HepG2 (cell line): ENCODE measurements around the gene ZNF334. TPM values are rescaled to one million over a fixed set of nuclear protein-coding genes. Genes with fewer than 3 reads are reported as not detected.

Source experiments
- ATAC-seq: fragments of 200-7000 bp; cut with Tn5 transposase; 3 replicates; pipeline ENCODE4 v1.9.1; 2020; ENCODE audit warnings: mild to moderate bottlenecking, moderate library complexity
- BruUV-seq: library from RNA; stranded (reverse); fragments of 400-500 nt; replicated peaks from 2 replicates; lab custom pipeline; 2021; lab: Mats Ljungman, UMichigan
- CTCF ChIA-PET: fragments of 300-600 bp; formaldehyde crosslinking; extraction: SDS; loops from one replicate; lab custom pipeline; 2021; ENCODE audit warnings: low total read pairs, inconsistent platforms, low intra/inter-chr PET ratio; lab: Yijun Ruan, JAX
- POLR2A ChIA-PET: fragments of 350-600 bp; sonication (Branson Sonifier 250); formaldehyde crosslinking; loops from one replicate; lab custom pipeline; 2020; ENCODE audit warnings: antibody characterized with exemption, inconsistent platforms; lab: Yijun Ruan, JAX
- DNase-seq: peaks from one replicate; pipeline ENCODE4 v3.0.0-alpha.2; 2015; ENCODE audit warnings: low spot score
- FAIRE-seq: peaks from 3 replicates; lab custom pipeline; 2011; peaks lifted over from hg19 to GRCh38; lab: Jason Lieb, UNC
- H2AFZ ChIP-seq: one replicate; pipeline ENCODE4 v1.6.1; 2011; ENCODE audit warnings: low read length, inconsistent platforms
- H3K27ac ChIP-seq: fragments of 300-600 bp; 3 replicates; pipeline ENCODE4 v1.8.0; 2011; ENCODE audit warnings: mixed run types, mild to moderate bottlenecking, mixed read lengths, low read length, inconsistent platforms; ENCODE audit not compliant: insufficient read depth; ENCODE audit errors: extremely low read length
- H3K27me3 ChIP-seq, 2 experiments: fragments of 200-600 bp in 1 of 2; 2 replicates in 1 of 2; 3 replicates in 1 of 2; pipeline versions ENCODE4 v1.6.0 to v1.8.0; 2011; ENCODE audit warnings: low read length in 2 of 2, mild to moderate bottlenecking in 2 of 2, moderate library complexity in 2 of 2, inconsistent platforms in 1 of 2; ENCODE audit not compliant: insufficient read depth in 2 of 2, control insufficient read depth in 1 of 2
- H3K36me3 ChIP-seq, 2 experiments: fragments of 200-600 bp in 1 of 2; replicated peaks in 1 of 2; 2 replicates in 1 of 2; 3 replicates in 1 of 2; pipeline versions ENCODE4 v1.5.1 to v1.8.0; 2011; ENCODE audit warnings: low read length in 2 of 2, inconsistent platforms in 1 of 2; ENCODE audit not compliant: insufficient read depth in 2 of 2, control insufficient read depth in 1 of 2
- H3K4me1 ChIP-seq: 2 replicates; pipeline ENCODE4 v1.5.1; 2012; ENCODE audit warnings: low read length, inconsistent platforms; ENCODE audit not compliant: insufficient read depth
- H3K4me2 ChIP-seq: 2 replicates; pipeline ENCODE4 v1.6.0; 2011; ENCODE audit warnings: low read depth, low read length, inconsistent platforms
- H3K4me3 ChIP-seq, 3 experiments: fragments of 200-600 bp in 1 of 3; sonication (generic), shearing (Covaris generic) in 1 of 3; replicated peaks in 1 of 3; 2 replicates each; pipeline ENCODE4 v1.5.1; 2011 to 2016; ENCODE audit warnings: low read length in 3 of 3, inconsistent platforms in 2 of 3, low read depth in 2 of 3, mild to moderate bottlenecking in 2 of 3, control low read depth in 1 of 3, mixed read lengths in 1 of 3; ENCODE audit not compliant: insufficient read depth in 1 of 3
- H3K79me2 ChIP-seq: one replicate; pipeline ENCODE4 v1.6.1; 2011; ENCODE audit warnings: low read length, inconsistent platforms; ENCODE audit not compliant: insufficient read depth
- H3K9ac ChIP-seq: 2 replicates; pipeline ENCODE4 v1.6.0; 2011; ENCODE audit warnings: mild to moderate bottlenecking, low read depth, low read length, inconsistent platforms; ENCODE audit not compliant: insufficient read depth
- H3K9me3 ChIP-seq: 2 replicates; pipeline ENCODE4 v1.5.1; 2012; ENCODE audit warnings: mild to moderate bottlenecking, low read length
- H4K20me1 ChIP-seq: 2 replicates; pipeline ENCODE4 v1.6.0; 2011; ENCODE audit warnings: inconsistent platforms, mild to moderate bottlenecking, low read length, moderate library complexity; ENCODE audit not compliant: insufficient read depth
- CBFB ChIP-seq: sonication (generic); formaldehyde crosslinking; IDR thresholded peaks from 2 replicates; pipeline ENCODE4 v1.4.0; 2020; ENCODE audit warnings: missing genetic modification reagents
- FOSL2 ChIP-seq: sonication (generic); formaldehyde crosslinking; IDR thresholded peaks from 2 replicates; pipeline ENCODE4 v1.4.0; 2020; ENCODE audit warnings: missing genetic modification reagents
- FOXK1 ChIP-seq: sonication (generic); formaldehyde crosslinking; IDR thresholded peaks from 2 replicates; pipeline ENCODE4 v1.4.0; 2020; ENCODE audit warnings: low read depth, missing genetic modification reagents, borderline replicate concordance
- HDAC2 ChIP-seq: sonication (generic); formaldehyde crosslinking; IDR thresholded peaks from 2 replicates; pipeline ENCODE4 v1.4.0; 2020; ENCODE audit warnings: missing genetic modification reagents
- HDAC6 ChIP-seq: fragments of 200-600 bp; sonication (generic); IDR thresholded peaks from 2 replicates; pipeline ENCODE4 v1.7.0; 2017; ENCODE audit warnings: mild to moderate bottlenecking, antibody characterized with exemption, low read length, low read depth
- MEIS2 ChIP-seq: sonication (generic); formaldehyde crosslinking; IDR thresholded peaks from 2 replicates; pipeline ENCODE4 v1.9.0; 2021; ENCODE audit warnings: mild to moderate bottlenecking, missing genetic modification reagents
- NFKBIZ ChIP-seq: IDR thresholded peaks from 2 replicates; pipeline ENCODE4 v1.6.1; 2018; ENCODE audit warnings: missing genetic modification reagents, missing compliant biosample characterization
- RFX1 ChIP-seq: fragments of 450-650 bp; IDR thresholded peaks from 2 replicates; pipeline ENCODE4 v1.6.1; 2017
- RXRB ChIP-seq: IDR thresholded peaks from 2 replicates; pipeline ENCODE4 v1.6.1; 2016; ENCODE audit warnings: borderline replicate concordance, missing genetic modification reagents, missing compliant biosample characterization
- SMC3 ChIP-seq: IDR thresholded peaks from 2 replicates; pipeline ENCODE4 v1.6.1; 2011; ENCODE audit warnings: low read length, improper control_type of control experiment
- TEAD3 ChIP-seq: optimal IDR thresholded peaks from 2 replicates; pipeline ENCODE3; 2016; ENCODE audit warnings: borderline replicate concordance
- XBP1 ChIP-seq: sonication (generic); formaldehyde crosslinking; IDR thresholded peaks from 2 replicates; pipeline ENCODE4 v1.5.0; 2020; ENCODE audit warnings: missing genetic modification reagents
- ZNF282 ChIP-seq: fragments of 450-650 bp; IDR thresholded peaks from 2 replicates; pipeline ENCODE4 v1.6.1; 2018; ENCODE audit not compliant: partially characterized antibody
- ZSCAN12 ChIP-seq: sonication (generic); formaldehyde crosslinking; IDR thresholded peaks from 2 replicates; pipeline ENCODE4 v1.9.0; 2021; ENCODE audit warnings: mild to moderate bottlenecking, missing genetic modification reagents
- WGBS: methylation state at CpG from one replicate; pipeline ENCODE4 v1.1.6; 2017; ENCODE audit warnings: low lambda C conversion rate; 5-methylcytosine and 5-hydroxymethylcytosine counted together
- in situ Hi-C: cut with HindIII; loops from 2 replicates; pipeline ENCODE4 v1.10.0; 2017; ENCODE audit warnings: low pct_unique_long_range_greater_than_20kb; ENCODE audit not compliant: extremely low pct_ligation_motif_present
- intact Hi-C: fragments of 100-400 bp; cut with micrococcal nuclease; formaldehyde crosslinking; loops from one replicate; pipeline ENCODE4 v1.10.0; 2022; ENCODE audit not compliant: unreplicated experiment
- polyA plus RNA-seq, 8 experiments: library from polyadenylated mRNA; depleted of rRNA in 3 of 8; stranded (reverse) in 7 of 8; unstranded in 1 of 8; fragments of >200 nt; fragmentation: Illumina TruSeq in 4 of 8; extraction: Trizol in 4 of 8; gene quantifications; 2 replicates each; pipeline versions ENCODE4 v1.2.1 to v1.2.3, GENCODE V29; 2011 to 2016; ENCODE audit warnings: low read depth in 4 of 8, missing spikeins in 1 of 8, mixed read lengths in 1 of 8; ENCODE audit not compliant: insufficient read depth in 1 of 8
- total RNA-seq, 5 experiments: library from RNA; depleted of rRNA; stranded (reverse); fragments of >200 nt; fragmentation: Illumina TruSeq; extraction: Trizol; gene quantifications; 2 replicates each; pipeline ENCODE4 v1.2.3, GENCODE V29; 2016; ENCODE audit warnings: low read depth in 1 of 5
- TF ChIP-seq, protein P1 (sequence below): sonication (generic); formaldehyde crosslinking; IDR thresholded peaks from 2 replicates; pipeline ENCODE4 v1.4.0; 2020; ENCODE audit warnings: missing genetic modification reagents, mild to moderate bottlenecking, borderline replicate concordance
- TF ChIP-seq, protein P2 (sequence below): sonication (generic); formaldehyde crosslinking; IDR thresholded peaks from 2 replicates; pipeline ENCODE4 v1.4.0; 2020; ENCODE audit warnings: missing genetic modification reagents
- TF ChIP-seq, protein P3 (sequence below): sonication (generic); formaldehyde crosslinking; conservative IDR thresholded peaks from 2 replicates; pipeline ENCODE4 v1.8.1; 2023; ENCODE audit warnings: missing genetic modification reagents

The ZNF334 gene
- total and polyA plus RNA-seq, 2 of the 13 experiments (the other 11 are each of a cell fraction or from before 2014, with no cell fraction given): 4.8 to 7.8 TPM

DNA sequence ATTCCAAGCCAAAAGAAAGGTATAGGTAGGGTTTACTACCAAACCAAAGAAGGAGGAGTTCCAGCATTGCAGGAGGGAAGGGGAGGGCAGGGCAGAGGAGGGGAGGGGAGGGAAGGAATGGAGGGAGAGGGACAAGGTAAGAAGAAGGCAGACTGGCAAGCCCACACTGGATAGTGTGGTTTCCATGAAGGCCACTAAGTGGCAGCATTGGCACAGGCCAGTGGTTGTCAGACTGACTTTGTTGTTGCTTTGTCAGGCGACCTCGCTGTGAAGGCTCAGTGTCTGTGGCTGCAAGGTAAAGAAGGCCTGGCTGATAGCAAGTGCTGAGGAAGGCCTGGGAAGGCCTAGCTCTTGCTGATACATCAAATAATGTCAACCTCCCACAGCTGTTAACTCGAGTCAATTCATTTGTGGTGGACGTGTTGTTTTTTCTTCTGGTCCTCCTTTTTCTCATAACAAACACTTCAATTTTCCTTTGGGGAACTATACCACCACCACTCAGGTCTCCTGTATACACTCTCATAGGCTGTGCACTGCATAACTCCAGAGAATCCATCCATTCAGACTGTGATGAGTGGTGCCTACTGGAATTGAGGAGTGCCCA is 7.7 kb upstream of the ZNF334 start:
- Histone ChIP-seq H3K27ac (no peak overlapping the region), H3K36me3 (no peaks in the 10 kb centered on the region), H3K9ac (no peak overlapping the region), H2AFZ (no peak overlapping the region), H3K4me2 (no peak overlapping the region), H3K9me3 (no peaks in the 10 kb centered on the region), H3K79me2 (no peaks in the 10 kb centered on the region), H3K4me1 (peaks cover 27% of the 10 kb centered on the region), H4K20me1 (no peaks in the 10 kb centered on the region), H3K27me3 (no peaks in the 10 kb centered on the region; a peak in 1 of 5 replicates), H3K4me3 (no peak overlapping the region)
- intact Hi-C loops (loop anchor here (1.0 to 5.0 kb wide), 4 partner anchors 36 to 226 kb away; no protein-coding TSS in a partner anchor), in situ Hi-C loops (loop anchor here (5.0 kb wide), 1 partner anchor 161 kb away; no protein-coding TSS in a partner anchor)
- ATAC-seq (peak; percentile 96), FAIRE-seq (peak; percentile 84), DNase-seq (peak; percentile 80)
- 3% methylated on average over 4 of the region's 4 CpGs for WGBS
- ChIA-PET POLR2A (no interaction called here), CTCF (interaction anchor here (0.6 to 4.9 kb wide), 6 partner anchors 41 to 237 kb away, joined by 3 to 61 read pairs (median 6); no protein-coding TSS in a partner anchor)
- BruUV-seq: no TSS peak
- no peak for TF ChIP-seq RFX1
- peak; percentile 74 for TF ChIP-seq TEAD3
- TF ChIP-seq MEIS2 (CRISPR knock-in tag): no peak; the same call in 1 of the 2 replicates
- TF ChIP-seq XBP1 (CRISPR knock-in tag): no peak
- TF ChIP-seq, protein P1, sequence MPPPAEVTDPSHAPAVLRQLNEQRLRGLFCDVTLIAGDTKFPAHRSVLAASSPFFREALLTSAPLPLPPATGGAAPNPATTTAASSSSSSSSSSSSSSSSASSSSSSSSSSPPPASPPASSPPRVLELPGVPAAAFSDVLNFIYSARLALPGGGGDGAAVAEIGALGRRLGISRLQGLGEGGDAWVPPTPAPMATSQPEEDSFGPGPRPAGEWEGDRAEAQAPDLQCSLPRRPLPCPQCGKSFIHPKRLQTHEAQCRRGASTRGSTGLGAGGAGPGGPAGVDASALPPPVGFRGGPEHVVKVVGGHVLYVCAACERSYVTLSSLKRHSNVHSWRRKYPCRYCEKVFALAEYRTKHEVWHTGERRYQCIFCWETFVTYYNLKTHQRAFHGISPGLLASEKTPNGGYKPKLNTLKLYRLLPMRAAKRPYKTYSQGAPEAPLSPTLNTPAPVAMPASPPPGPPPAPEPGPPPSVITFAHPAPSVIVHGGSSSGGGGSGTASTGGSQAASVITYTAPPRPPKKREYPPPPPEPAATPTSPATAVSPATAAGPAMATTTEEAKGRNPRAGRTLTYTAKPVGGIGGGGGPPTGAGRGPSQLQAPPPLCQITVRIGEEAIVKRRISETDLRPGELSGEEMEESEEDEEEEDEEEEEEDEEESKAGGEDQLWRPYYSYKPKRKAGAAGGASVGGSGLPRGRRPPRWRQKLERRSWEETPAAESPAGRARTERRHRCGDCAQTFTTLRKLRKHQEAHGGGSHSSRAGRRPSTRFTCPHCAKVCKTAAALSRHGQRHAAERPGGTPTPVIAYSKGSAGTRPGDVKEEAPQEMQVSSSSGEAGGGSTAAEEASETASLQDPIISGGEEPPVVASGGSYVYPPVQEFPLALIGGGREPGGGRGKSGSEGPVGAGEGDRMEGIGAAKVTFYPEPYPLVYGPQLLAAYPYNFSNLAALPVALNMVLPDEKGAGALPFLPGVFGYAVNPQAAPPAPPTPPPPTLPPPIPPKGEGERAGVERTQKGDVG (CRISPR knock-in tag): no peak
- peak; percentile 59; the same call in 1 of the 2 replicates for TF ChIP-seq RXRB (CRISPR knock-in tag)
- TF ChIP-seq, protein P2, sequence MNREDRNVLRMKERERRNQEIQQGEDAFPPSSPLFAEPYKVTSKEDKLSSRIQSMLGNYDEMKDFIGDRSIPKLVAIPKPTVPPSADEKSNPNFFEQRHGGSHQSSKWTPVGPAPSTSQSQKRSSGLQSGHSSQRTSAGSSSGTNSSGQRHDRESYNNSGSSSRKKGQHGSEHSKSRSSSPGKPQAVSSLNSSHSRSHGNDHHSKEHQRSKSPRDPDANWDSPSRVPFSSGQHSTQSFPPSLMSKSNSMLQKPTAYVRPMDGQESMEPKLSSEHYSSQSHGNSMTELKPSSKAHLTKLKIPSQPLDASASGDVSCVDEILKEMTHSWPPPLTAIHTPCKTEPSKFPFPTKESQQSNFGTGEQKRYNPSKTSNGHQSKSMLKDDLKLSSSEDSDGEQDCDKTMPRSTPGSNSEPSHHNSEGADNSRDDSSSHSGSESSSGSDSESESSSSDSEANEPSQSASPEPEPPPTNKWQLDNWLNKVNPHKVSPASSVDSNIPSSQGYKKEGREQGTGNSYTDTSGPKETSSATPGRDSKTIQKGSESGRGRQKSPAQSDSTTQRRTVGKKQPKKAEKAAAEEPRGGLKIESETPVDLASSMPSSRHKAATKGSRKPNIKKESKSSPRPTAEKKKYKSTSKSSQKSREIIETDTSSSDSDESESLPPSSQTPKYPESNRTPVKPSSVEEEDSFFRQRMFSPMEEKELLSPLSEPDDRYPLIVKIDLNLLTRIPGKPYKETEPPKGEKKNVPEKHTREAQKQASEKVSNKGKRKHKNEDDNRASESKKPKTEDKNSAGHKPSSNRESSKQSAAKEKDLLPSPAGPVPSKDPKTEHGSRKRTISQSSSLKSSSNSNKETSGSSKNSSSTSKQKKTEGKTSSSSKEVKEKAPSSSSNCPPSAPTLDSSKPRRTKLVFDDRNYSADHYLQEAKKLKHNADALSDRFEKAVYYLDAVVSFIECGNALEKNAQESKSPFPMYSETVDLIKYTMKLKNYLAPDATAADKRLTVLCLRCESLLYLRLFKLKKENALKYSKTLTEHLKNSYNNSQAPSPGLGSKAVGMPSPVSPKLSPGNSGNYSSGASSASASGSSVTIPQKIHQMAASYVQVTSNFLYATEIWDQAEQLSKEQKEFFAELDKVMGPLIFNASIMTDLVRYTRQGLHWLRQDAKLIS (CRISPR knock-in tag): no peak
- TF ChIP-seq HDAC2 (CRISPR knock-in tag): 0 out of 2 replicates have a peak, but pooled peaks have one; percentile 50
- no peak for TF ChIP-seq ZSCAN12 (CRISPR knock-in tag)
- TF ChIP-seq FOSL2 (CRISPR knock-in tag): 0 out of 2 replicates have a peak, but pooled peaks have one; percentile 50
- peak; percentile 99 for TF ChIP-seq SMC3
- no peak for TF ChIP-seq NFKBIZ (CRISPR knock-in tag)
- no peak for TF ChIP-seq HDAC6
- TF ChIP-seq, protein P3, sequence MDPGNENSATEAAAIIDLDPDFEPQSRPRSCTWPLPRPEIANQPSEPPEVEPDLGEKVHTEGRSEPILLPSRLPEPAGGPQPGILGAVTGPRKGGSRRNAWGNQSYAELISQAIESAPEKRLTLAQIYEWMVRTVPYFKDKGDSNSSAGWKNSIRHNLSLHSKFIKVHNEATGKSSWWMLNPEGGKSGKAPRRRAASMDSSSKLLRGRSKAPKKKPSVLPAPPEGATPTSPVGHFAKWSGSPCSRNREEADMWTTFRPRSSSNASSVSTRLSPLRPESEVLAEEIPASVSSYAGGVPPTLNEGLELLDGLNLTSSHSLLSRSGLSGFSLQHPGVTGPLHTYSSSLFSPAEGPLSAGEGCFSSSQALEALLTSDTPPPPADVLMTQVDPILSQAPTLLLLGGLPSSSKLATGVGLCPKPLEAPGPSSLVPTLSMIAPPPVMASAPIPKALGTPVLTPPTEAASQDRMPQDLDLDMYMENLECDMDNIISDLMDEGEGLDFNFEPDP (CRISPR knock-in tag): no peak
- TF ChIP-seq FOXK1: peak; percentile 73; the same call in 1 of the 2 replicates
- peak; percentile 82; the same call in 1 of the 2 replicates for TF ChIP-seq CBFB (CRISPR knock-in tag)
- TF ChIP-seq ZNF282: no peak
